OCI-LY1 (cell line): ENCODE measurements around the gene SDK1.

ENCODE experiments used
- CTCF ChIP-seq: fragments of 200-600 bp; sonication (generic), shearing (Covaris generic); IDR thresholded peaks from 2 replicates; pipeline ENCODE4 v1.5.1; 2017; ENCODE audit warnings: mild to moderate bottlenecking, antibody characterized with exemption, low read length, moderate library complexity, mixed read lengths
- EZH2 ChIP-seq: fragments of 200-600 bp; sonication (generic), shearing (Covaris generic); IDR thresholded peaks from 2 replicates; pipeline ENCODE4 v1.8.0; 2017; ENCODE audit warnings: borderline replicate concordance, mixed run types, mild to moderate bottlenecking, antibody characterized with exemption, low read length, moderate library complexity, mixed read lengths

- TF ChIP-seq EZH2 (no peak), CTCF (no peak)
Measured at GRCh38 chr7:3548815-3549214, 247.8 kb downstream of the SDK1 start.
